K562 (cell line): ENCODE data around the gene CIAO2B. TPM values are rescaled to one million over a fixed set of nuclear protein-coding genes. Genes with fewer than 3 reads are reported as not detected.
A peak's percentile ranks its signal among the peaks of the same experiment; 100 is the strongest.

ENCODE experiments used
- BRF1 ChIP-seq: IDR thresholded peaks from 3 replicates; pipeline ENCODE4 v1.6.1; 2011; ENCODE audit warnings: borderline replicate concordance, mild to moderate bottlenecking; ENCODE audit not compliant: insufficient read length; ENCODE audit errors: extremely low read depth
- CBX1 ChIP-seq: sonication (generic); IDR thresholded peaks from 2 replicates; pipeline ENCODE4 v1.6.1; 2016; ENCODE audit warnings: antibody characterized with exemption, low read depth, mild to moderate bottlenecking
- CSDE1 ChIP-seq, 2 experiments: fragments of 450-650 bp; IDR thresholded peaks; 2 replicates each; pipeline ENCODE4 v1.6.1; 2016; ENCODE audit warnings: mild to moderate bottlenecking in 1 of 2
- CUX1 ChIP-seq: fragments of 200-800 bp; sonication (Bioruptor generic); IDR thresholded peaks from 2 replicates; pipeline ENCODE4 v1.6.1; 2016; ENCODE audit warnings: missing genetic modification characterization, missing compliant biosample characterization
- FOXO4 ChIP-seq: fragments of 450-650 bp; formaldehyde crosslinking; IDR thresholded peaks from 2 replicates; pipeline ENCODE4 v1.4.0; 2020; ENCODE audit warnings: mild to moderate bottlenecking, moderate library complexity
- MAFG ChIP-seq: fragments of 450-650 bp; conservative IDR thresholded peaks from 2 replicates; pipeline ENCODE4 v1.6.1; 2016; ENCODE audit warnings: missing genetic modification characterization, missing compliant biosample characterization
- MBD2 ChIP-seq: sonication (generic); IDR thresholded peaks from 2 replicates; pipeline ENCODE4 v1.6.1; 2016; ENCODE audit warnings: low read depth, borderline replicate concordance
- MCM7 ChIP-seq, 2 experiments: fragments of 450-650 bp; IDR thresholded peaks; 2 replicates each; pipeline ENCODE4 v1.6.1; 2016 to 2018
- PHB2 ChIP-seq: fragments of 450-650 bp; IDR thresholded peaks from 2 replicates; pipeline ENCODE4 v1.6.1; 2017; ENCODE audit warnings: low read depth
- PYGO2 ChIP-seq: fragments of 450-650 bp; IDR thresholded peaks from 2 replicates; pipeline ENCODE4 v1.6.1; 2016; ENCODE audit warnings: mild to moderate bottlenecking, missing genetic modification characterization, moderate library complexity, missing compliant biosample characterization
- TAF1 ChIP-seq: IDR thresholded peaks from 2 replicates; pipeline ENCODE4 v1.6.1; 2011; ENCODE audit warnings: mild to moderate bottlenecking, low read length, moderate library complexity; ENCODE audit not compliant: insufficient read depth, control insufficient read depth, severe bottlenecking; ENCODE audit errors: extremely low read depth
- THRA ChIP-seq: fragments of 450-650 bp; IDR thresholded peaks from 2 replicates; pipeline ENCODE4 v1.6.1; 2017; ENCODE audit warnings: mild to moderate bottlenecking, moderate library complexity
- ZBTB33 ChIP-seq: sonication (generic); formaldehyde crosslinking; IDR thresholded peaks from 2 replicates; pipeline ENCODE4 v1.8.1; 2023; ENCODE audit warnings: mild to moderate bottlenecking, missing genetic modification reagents
- ZNF143 ChIP-seq: sonication (generic); formaldehyde crosslinking; IDR thresholded peaks from 2 replicates; pipeline ENCODE4 v1.9.0; 2022; ENCODE audit warnings: mild to moderate bottlenecking, missing genetic modification reagents
- ZNF224 ChIP-seq: sonication (generic); formaldehyde crosslinking; IDR thresholded peaks from 2 replicates; pipeline ENCODE4 v1.8.0; 2022; ENCODE audit warnings: mild to moderate bottlenecking, missing genetic modification reagents
- ZNF253 ChIP-seq: fragments of 250-450 bp; sonication (Bioruptor Pico); conservative IDR thresholded peaks from 2 replicates; pipeline ENCODE4 v1.6.1; 2021; ENCODE audit warnings: mild to moderate bottlenecking
- polyA plus RNA-seq, 8 experiments: library from polyadenylated mRNA; depleted of rRNA in 4 of 8; stranded (reverse) in 5 of 8; unstranded in 3 of 8; fragments of >200 nt; fragmentation: Nextera tagmentation in 2 of 8; fragmentation: Illumina TruSeq in 1 of 8; extraction: Ambion mirVana in 2 of 8; extraction: Trizol in 1 of 8; gene quantifications; 2 replicates each; pipeline versions ENCODE4 v1.2.1 to v1.2.3, GENCODE V29; 2011 to 2014; ENCODE audit warnings: inconsistent platforms in 1 of 8, missing spikeins in 1 of 8
- total RNA-seq, 7 experiments: library from RNA; depleted of rRNA in 6 of 7; stranded (reverse); fragments of >200 nt in 6 of 7; fragmentation: Illumina TruSeq in 2 of 7; extraction: Trizol in 2 of 7; gene quantifications; 2 replicates each; pipeline versions ENCODE4 v1.2.1 to v1.2.3, GENCODE V29; 2011 to 2021; ENCODE audit warnings: low replicate concordance in 1 of 7

The CIAO2B gene
- total and polyA plus RNA-seq, 9 of the 15 experiments (the other 6 are each of a cell fraction or from before 2014, with no cell fraction given) = 86.8 to 182 (median 113) TPM

GRCh38 chr16:66899945-66900710, 34.1 kb downstream of the CIAO2B start (continued):
- TF ChIP-seq MAFG (tag) (0 out of 2 replicates have a peak, but pooled peaks have one; percentile 10), ZBTB33 (CRISPR knock-in tag) (no peak), TAF1 (peak; percentile 75), MBD2 (peak; percentile 51; the same call in 1 of the 2 replicates), CBX1 (no peak), ZNF253 (CRISPR knock-in tag) (no peak), BRF1 (no peak), FOXO4 (no peak), CSDE1 (IDR thresholded peaks at IDR 0.05) (no peak), PHB2 (no peak), ZNF224 (CRISPR knock-in tag) (no peak), THRA (no peak), CUX1 (peak; percentile 68), MCM7 (IDR thresholded peaks at IDR 0.05) (no peak), ZNF143 (CRISPR knock-in tag) (no peak), PYGO2 (tag) (0 out of 2 replicates have a peak, but pooled peaks have one; percentile 1)
